ENCODE results near the gene RBMS3. TPM values are rescaled to one million over a fixed set of nuclear protein-coding genes. Genes with fewer than 3 reads are reported as not detected.

Gene RBMS3
- total and polyA plus RNA-seq, 7 donors: 0.46 to 61.9 (median 39.9) TPM

DNA sequence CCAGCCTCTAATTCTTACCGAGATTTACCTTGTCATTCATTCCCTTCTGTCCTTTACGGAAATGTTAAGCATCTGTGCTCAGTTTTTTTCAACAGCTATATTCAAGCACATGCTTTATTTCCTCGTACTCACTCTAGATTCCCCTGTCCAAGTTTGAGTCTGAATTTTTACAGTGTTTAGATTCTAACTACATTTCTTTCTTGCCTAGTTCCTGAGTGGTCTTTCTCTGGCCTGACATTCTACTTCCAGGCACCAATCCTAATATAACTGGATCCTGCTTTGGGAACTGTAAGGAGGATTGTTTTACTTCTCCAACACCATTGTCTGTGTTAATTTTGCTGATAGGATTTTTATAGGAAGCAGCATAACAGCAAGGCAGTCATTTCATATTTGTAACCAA lies 222.4 kb downstream of the RBMS3 start:
- intact Hi-C loops (cut with DNase I): loop anchor here (10.0 kb wide), 1 partner anchor 219 kb away; the partner anchor contains the start of gene RBMS3
- DNase-seq: no peak
- no peaks in the 10 kb centered on the region for H3K36me3 ChIP-seq
- no peaks in the 10 kb centered on the region for H3K9me3 ChIP-seq
- WGBS, 2 donors: 72 to 75% methylated on average over 3 of the region's 3 CpGs
- H3K27me3 ChIP-seq: no peaks in the 10 kb centered on the region
- TF ChIP-seq POLR2AphosphoS5 (IDR thresholded peaks at IDR 0.05): no peak
- TF ChIP-seq EP300 (IDR thresholded peaks at IDR 0.05): no peak
- TF ChIP-seq, protein P1, sequence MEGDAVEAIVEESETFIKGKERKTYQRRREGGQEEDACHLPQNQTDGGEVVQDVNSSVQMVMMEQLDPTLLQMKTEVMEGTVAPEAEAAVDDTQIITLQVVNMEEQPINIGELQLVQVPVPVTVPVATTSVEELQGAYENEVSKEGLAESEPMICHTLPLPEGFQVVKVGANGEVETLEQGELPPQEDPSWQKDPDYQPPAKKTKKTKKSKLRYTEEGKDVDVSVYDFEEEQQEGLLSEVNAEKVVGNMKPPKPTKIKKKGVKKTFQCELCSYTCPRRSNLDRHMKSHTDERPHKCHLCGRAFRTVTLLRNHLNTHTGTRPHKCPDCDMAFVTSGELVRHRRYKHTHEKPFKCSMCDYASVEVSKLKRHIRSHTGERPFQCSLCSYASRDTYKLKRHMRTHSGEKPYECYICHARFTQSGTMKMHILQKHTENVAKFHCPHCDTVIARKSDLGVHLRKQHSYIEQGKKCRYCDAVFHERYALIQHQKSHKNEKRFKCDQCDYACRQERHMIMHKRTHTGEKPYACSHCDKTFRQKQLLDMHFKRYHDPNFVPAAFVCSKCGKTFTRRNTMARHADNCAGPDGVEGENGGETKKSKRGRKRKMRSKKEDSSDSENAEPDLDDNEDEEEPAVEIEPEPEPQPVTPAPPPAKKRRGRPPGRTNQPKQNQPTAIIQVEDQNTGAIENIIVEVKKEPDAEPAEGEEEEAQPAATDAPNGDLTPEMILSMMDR (IDR thresholded peaks at IDR 0.05): no peak
- TF ChIP-seq POLR2A (IDR thresholded peaks at IDR 0.05): no peak
- H3K4me1 ChIP-seq: peaks cover 0 to 21% (median 18%) of the 10 kb centered on the region in 4 donors
- H3K27ac ChIP-seq: peak overlapping the region; percentile 63 to 76 (median 72)
- H3K4me3 ChIP-seq: no peak overlapping the region

DNA sequence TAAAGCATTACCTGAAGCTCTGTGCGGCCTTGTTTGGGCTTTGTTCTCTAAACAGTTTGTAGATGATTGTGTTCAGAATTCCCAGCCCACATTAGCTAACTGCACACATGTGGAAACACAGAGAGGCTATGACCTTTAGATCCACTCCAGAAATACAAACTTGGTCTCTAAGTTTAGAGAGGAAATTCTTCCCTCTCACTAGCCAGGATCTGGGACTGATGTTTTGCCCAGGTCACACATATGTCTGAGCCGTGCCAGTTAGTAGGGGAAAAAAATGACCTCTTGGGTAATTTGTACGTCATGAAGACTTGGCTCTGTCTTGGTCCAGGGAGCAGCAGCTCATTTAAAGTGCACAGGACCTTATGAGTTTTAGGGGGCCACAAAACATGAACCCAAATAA lies 223.1 kb downstream of the RBMS3 start:
- H3K4me3 ChIP-seq: no peak overlapping the region
- H3K36me3 ChIP-seq: no peaks in the 10 kb centered on the region
- H3K27ac ChIP-seq: peak overlapping the region; percentile 63 to 76 (median 72)
- DNase-seq: peak; percentile 80
- 67 to 78% methylated on average over 3 of the region's 3 CpGs for WGBS, 2 donors
- peaks cover 0 to 21% (median 18%) of the 10 kb centered on the region in 4 donors for H3K4me1 ChIP-seq
- H3K27me3 ChIP-seq: no peaks in the 10 kb centered on the region
- TF ChIP-seq, protein P1 (IDR thresholded peaks at IDR 0.05): no peak
- TF ChIP-seq EP300 (IDR thresholded peaks at IDR 0.05) (peak in 1 of 4 donors; percentile 37), POLR2AphosphoS5 (IDR thresholded peaks at IDR 0.05) (peak; percentile 49 to 67 (median 56))
- intact Hi-C loops (cut with DNase I): loop anchor here (10.0 kb wide), 1 partner anchor 219 kb away; the partner anchor contains the start of gene RBMS3
- no peaks in the 10 kb centered on the region for H3K9me3 ChIP-seq

DNA sequence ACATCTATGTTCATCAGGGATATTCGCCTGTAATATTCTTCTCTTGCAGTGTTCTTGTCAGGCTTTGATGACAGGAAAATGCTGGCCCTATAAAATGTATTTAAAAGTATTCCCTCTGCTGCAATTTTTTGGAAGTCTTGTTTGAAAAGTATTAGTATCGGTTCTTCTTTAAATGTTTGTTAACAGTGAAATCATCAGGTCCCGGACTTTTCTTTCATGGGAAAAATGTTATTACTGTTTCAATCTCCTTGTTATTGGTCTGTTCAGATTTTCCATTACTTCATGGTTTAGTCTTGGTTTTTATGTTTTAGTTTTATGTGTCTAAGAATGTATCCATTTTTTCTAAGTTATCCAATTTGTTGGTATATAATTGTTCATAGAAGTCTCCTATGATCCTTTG lies 225.6 kb downstream of the RBMS3 start:
- WGBS, 2 donors: 89% methylated on average over 3 of the region's 3 CpGs
- H3K27ac ChIP-seq: no peak overlapping the region
- intact Hi-C loops (cut with DNase I): loop anchor here (10.0 kb wide), 1 partner anchor 222 kb away; the partner anchor contains the start of gene RBMS3
- no peaks in the 10 kb centered on the region for H3K9me3 ChIP-seq
- TF ChIP-seq POLR2AphosphoS5 (IDR thresholded peaks at IDR 0.05): no peak
- TF ChIP-seq, protein P1 (IDR thresholded peaks at IDR 0.05): no peak
- no peak for TF ChIP-seq POLR2A (IDR thresholded peaks at IDR 0.05)
- TF ChIP-seq EP300 (IDR thresholded peaks at IDR 0.05): no peak
- H3K4me3 ChIP-seq: no peak overlapping the region
- no peaks in the 10 kb centered on the region for H3K27me3 ChIP-seq
- peaks cover 0 to 21% (median 18%) of the 10 kb centered on the region in 4 donors for H3K4me1 ChIP-seq
- DNase-seq: no peak
- H3K36me3 ChIP-seq: no peaks in the 10 kb centered on the region

DNA sequence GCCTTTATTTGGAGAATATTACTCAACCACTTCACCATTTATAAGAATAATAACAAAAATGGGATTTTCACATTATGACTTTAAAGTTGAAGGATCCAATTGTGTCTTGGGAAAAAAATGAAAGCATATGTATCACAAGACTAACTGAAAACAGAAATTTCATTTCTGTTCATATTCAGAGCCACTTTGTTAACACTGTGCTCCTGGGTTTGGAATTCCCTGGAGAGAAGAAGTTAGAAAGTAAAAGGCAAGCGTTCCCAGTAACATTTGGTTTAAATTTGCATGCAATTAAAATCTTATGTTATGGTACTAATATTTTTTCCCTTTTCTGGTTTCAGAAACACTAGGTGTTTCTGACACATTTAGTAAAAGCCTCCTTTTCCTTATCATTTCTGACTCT lies 230.8 kb downstream of the RBMS3 start:
- Histone ChIP-seq H3K36me3 (no peaks in the 10 kb centered on the region), H3K27me3 (no peaks in the 10 kb centered on the region), H3K4me1 (peaks cover 0 to 38% (median 26%) of the 10 kb centered on the region in 4 donors), H3K4me3 (no peak overlapping the region), H3K27ac (no peak overlapping the region), H3K9me3 (no peaks in the 10 kb centered on the region)
- intact Hi-C loops (cut with DNase I): no loop called here
- WGBS, 2 donors: 81 to 91% methylated on average over 1 of the region's 1 CpG
- DNase-seq: no peak
- TF ChIP-seq EP300 (IDR thresholded peaks at IDR 0.05): no peak
- TF ChIP-seq POLR2AphosphoS5 (IDR thresholded peaks at IDR 0.05): no peak
- TF ChIP-seq, protein P1 (IDR thresholded peaks at IDR 0.05): no peak
- TF ChIP-seq POLR2A (IDR thresholded peaks at IDR 0.05): no peak

DNA sequence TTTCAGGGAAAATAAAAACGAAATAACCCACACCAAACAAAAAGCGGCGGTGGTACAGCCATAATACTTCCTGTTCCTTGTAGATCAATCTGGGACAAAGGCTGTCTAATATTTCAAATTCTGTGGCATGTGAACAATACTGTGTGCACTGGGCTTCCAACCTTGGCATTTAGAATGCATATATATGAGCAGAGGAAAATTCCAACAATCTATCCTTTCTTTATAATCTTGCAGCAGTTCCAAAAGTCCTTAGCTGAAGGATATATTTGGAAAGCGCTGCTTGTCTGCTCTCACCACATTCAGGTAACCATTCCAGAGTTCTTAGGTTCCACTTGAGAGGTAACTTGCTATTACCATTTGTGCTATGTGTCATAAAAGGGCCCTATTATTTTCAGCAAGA lies 231.8 kb downstream of the RBMS3 start:
- intact Hi-C loops (cut with DNase I): no loop called here
- TF ChIP-seq POLR2A (IDR thresholded peaks at IDR 0.05) (no peak), POLR2AphosphoS5 (IDR thresholded peaks at IDR 0.05) (no peak), EP300 (IDR thresholded peaks at IDR 0.05) (no peak)
- TF ChIP-seq, protein P1 (IDR thresholded peaks at IDR 0.05): no peak
- Histone ChIP-seq H3K36me3 (no peaks in the 10 kb centered on the region), H3K9me3 (no peaks in the 10 kb centered on the region), H3K4me3 (no peak overlapping the region), H3K4me1 (peaks cover 0 to 38% (median 25%) of the 10 kb centered on the region in 4 donors), H3K27me3 (no peaks in the 10 kb centered on the region), H3K27ac (peak overlapping the region in 1 of 4 donors; percentile 28)
- DNase-seq: no peak
- 57 to 83% methylated on average over 4 of the region's 4 CpGs for WGBS, 2 donors
